ENCODE measurements around the gene NEMF.
"Not testable (repeated sequence)": the region's sequence is repeated elsewhere in the genome, so short reads cannot be mapped to it uniquely, and the experiment has no call there.

GRCh38 chr14:49873548-49873947 lies 21.0 kb upstream of the NEMF start:
- TF ChIP-seq EZH2 (IDR thresholded peaks at IDR 0.05; ENCODE audit: borderline replicate concordance, insufficient read depth, low read depth, low read length, poor library complexity, severe bottlenecking); CTCF (IDR thresholded peaks at IDR 0.05): not testable (repeated sequence)

All from B cell (primary cell).